H1 (cell line): Measurements from ENCODE around the gene SEC61G. TPM values are rescaled to one million over a fixed set of nuclear protein-coding genes. Genes with fewer than 3 reads are reported as not detected.

Experiments used
- SIN3A ChIP-seq, 2 experiments: IDR thresholded peaks in 1 of 2; conservative IDR thresholded peaks in 1 of 2; 2 replicates each; pipeline ENCODE4 v1.6.1; 2011 to 2012; ENCODE audit warnings: low read length in 2 of 2, improper control_type of control experiment in 1 of 2, low read depth in 1 of 2, mild to moderate bottlenecking in 1 of 2
- SP4 ChIP-seq: IDR thresholded peaks from 2 replicates; pipeline ENCODE4 v1.6.1; 2012; ENCODE audit warnings: low read length, inconsistent platforms
- YY1 ChIP-seq: IDR thresholded peaks from 2 replicates; pipeline ENCODE4 v1.6.1; 2011; ENCODE audit warnings: low read depth, mild to moderate bottlenecking, low read length
- polyA plus RNA-seq, 7 experiments: library from polyadenylated mRNA; depleted of rRNA in 3 of 7; stranded (reverse) in 5 of 7; unstranded in 2 of 7; fragments of >200 nt in 5 of 7; fragments of 200-250 nt in 2 of 7; gene quantifications; 1 replicate in 5 of 7; 2 replicates in 1 of 7; 4 replicates in 1 of 7; pipeline versions ENCODE4 v1.2.1 to v1.2.3, GENCODE V29; 2011 to 2013; ENCODE audit warnings: missing spikeins in 2 of 7, mixed read lengths in 2 of 7
- total RNA-seq: library from RNA; stranded (reverse); fragmentation: NEBNext Ultra II Directional; extraction: Animal tissue kit (Norgen Biotek cat#: 25700); gene quantifications from 2 replicates; pipeline ENCODE4 v1.2.1, GENCODE V29; 2021

The SEC61G gene
- total and polyA plus RNA-seq, 2 of the 8 experiments (the other 6 are each of a cell fraction or from before 2014, with no cell fraction given), result 142 to 274 TPM

DNA sequence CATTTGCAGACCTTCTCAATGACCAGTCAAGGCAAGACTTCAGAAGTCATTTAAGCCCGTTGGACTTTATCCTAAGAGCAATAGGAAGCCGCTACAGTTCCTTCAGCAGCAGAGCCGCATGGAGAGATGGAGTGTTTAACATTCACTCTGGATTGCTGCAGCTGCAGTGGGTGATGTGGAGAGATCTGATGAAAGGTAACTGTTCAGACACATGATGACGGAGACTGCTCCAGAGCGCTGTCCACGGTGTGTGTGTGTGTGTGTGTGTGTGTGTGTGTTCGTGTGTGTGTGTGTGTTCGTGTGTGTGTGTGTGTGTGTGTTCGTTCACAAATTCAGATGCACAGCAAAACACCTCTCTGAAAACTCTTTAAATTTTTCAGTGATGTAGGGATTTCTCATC is 37.0 kb downstream of the SEC61G start (continued):
- no peak for TF ChIP-seq SIN3A (conservative IDR thresholded peaks at IDR 0.05 in 1 of 2, IDR thresholded peaks at IDR 0.05 in 1 of 2; ENCODE audit: low read depth in 1 of 2, low read length in 2 of 2)
- TF ChIP-seq YY1, result no peak
- TF ChIP-seq SP4, result no peak
